GM21367 (cell line): Measurements from ENCODE around the gene SUSD4.

Source experiments
- ATAC-seq: cut with Tn5 transposase; IDR thresholded peaks from one replicate; pipeline ENCODE4 v1.9.1; 2021; ENCODE audit not compliant: unreplicated experiment

SUSD4 gene

GRCh38 chr1:223233019-223233409 lies 131.0 kb downstream of the SUSD4 start:
- ATAC-seq = no peak

GRCh38 chr1:223231581-223231980 lies 132.4 kb downstream of the SUSD4 start:
- no peak for ATAC-seq

- ATAC-seq = no peak
Measured at GRCh38 chr1:223231011-223231572, 132.9 kb downstream of the SUSD4 start.

GRCh38 chr1:223230161-223230881 lies 133.7 kb downstream of the SUSD4 start:
- ATAC-seq = no peak

- ATAC-seq = no peak
Measured at GRCh38 chr1:223229756-223230155, 134.2 kb downstream of the SUSD4 start.

- no peak for ATAC-seq
Measured at GRCh38 chr1:223228931-223229528, 134.9 kb downstream of the SUSD4 start.

GRCh38 chr1:223228201-223228600 lies 135.8 kb downstream of the SUSD4 start:
- ATAC-seq = no peak

- no peak for ATAC-seq
Measured at GRCh38 chr1:223227486-223228196, 136.3 kb downstream of the SUSD4 start.

GRCh38 chr1:223227031-223227430 lies 136.9 kb downstream of the SUSD4 start:
- no peak for ATAC-seq

GRCh38 chr1:223226271-223226670 lies 137.7 kb downstream of the SUSD4 start:
- ATAC-seq = no peak

GRCh38 chr1:223225481-223225880 lies 138.5 kb downstream of the SUSD4 start:
- ATAC-seq = no peak

GRCh38 chr1:223225061-223225460 lies 138.9 kb downstream of the SUSD4 start:
- ATAC-seq = no peak

- ATAC-seq = no peak
Measured at GRCh38 chr1:223224465-223224864, 139.5 kb downstream of the SUSD4 start.

- ATAC-seq = no peak
Measured at GRCh38 chr1:223223091-223223995, 140.6 kb downstream of the SUSD4 start.

GRCh38 chr1:223222377-223222776 lies 141.6 kb downstream of the SUSD4 start:
- ATAC-seq = no peak

- no peak for ATAC-seq
Measured at GRCh38 chr1:223221686-223222085, 142.3 kb downstream of the SUSD4 start.

GRCh38 chr1:223219846-223220610 lies 143.9 kb downstream of the SUSD4 start:
- ATAC-seq = no peak

- ATAC-seq = no peak
Measured at GRCh38 chr1:223219318-223219635, 144.7 kb downstream of the SUSD4 start.

- ATAC-seq = no peak
Measured at GRCh38 chr1:223217781-223218180, 146.2 kb downstream of the SUSD4 start.

GRCh38 chr1:223216531-223217205 lies 147.3 kb downstream of the SUSD4 start:
- ATAC-seq = no peak
